T-helper 9 cell (primary cell): ENCODE measurements around the gene ZDHHC14.
"Not testable (repeated sequence)": the region's sequence is repeated elsewhere in the genome, so short reads cannot be mapped to it uniquely, and the experiment has no call there.

Experiments used
- DNase-seq: peaks from one replicate; pipeline ENCODE4 v3.0.0-alpha.2; 2020

Gene ZDHHC14

GRCh38 chr6:157558487-157559200 is 177.7 kb downstream of the ZDHHC14 start:
- DNase-seq: no peak

GRCh38 chr6:157559201-157559756 is 178.3 kb downstream of the ZDHHC14 start:
- no peak for DNase-seq

GRCh38 chr6:157560063-157560462 is 179.1 kb downstream of the ZDHHC14 start:
- DNase-seq: not testable (repeated sequence)

DNA sequence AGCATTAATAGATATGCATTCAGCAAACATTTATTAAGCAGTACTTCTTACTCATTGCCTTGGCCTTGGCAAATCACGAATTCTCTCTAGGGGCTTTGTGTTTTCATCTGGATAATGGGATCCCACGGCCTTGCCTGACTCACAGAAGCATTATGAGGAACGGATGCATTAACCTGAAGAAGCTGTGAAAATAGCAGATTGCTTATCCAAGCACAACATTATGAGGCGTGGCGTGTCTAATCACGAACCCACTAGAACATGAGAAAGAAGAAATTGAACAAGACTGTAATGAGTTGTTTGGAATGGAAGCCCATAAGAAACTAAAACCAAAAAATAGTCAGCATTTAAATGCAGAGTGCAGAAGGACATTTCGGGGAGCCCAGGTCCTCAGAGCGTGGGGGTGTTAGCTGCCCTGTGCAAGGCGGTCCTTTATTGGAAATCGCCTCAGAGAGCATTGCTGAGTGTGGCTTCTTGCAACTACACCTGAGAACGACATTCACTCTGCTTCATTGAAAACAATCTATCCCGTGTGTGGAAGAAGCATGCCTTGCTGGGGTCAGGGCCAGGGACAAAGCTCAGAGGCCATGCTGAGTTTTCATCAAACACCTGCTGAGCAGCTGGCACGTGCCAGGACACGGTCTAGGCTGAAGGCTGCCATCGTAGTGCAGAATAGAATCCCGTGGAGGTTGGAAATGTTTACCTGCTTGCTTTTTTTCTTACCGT is 179.9 kb downstream of the ZDHHC14 start:
- no peak for DNase-seq

DNA sequence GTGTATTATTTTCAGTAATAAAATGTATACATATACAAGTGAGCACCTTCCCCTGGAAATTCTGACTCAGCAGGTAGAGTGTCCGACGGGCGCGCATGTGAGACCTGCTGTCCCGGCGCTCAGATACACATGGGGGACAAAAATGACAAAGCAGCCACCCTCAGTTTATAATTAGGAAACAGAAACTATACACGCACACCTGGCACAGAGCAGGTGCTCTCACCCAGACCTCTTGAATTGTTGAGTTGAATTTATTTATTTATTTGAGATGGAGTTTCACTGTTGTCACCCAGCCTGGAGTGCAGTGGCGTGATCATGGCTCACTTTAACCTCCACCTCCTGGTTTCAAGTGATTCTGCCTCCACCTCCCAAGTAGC is 180.4 kb downstream of the ZDHHC14 start:
- DNase-seq: no peak

DNA sequence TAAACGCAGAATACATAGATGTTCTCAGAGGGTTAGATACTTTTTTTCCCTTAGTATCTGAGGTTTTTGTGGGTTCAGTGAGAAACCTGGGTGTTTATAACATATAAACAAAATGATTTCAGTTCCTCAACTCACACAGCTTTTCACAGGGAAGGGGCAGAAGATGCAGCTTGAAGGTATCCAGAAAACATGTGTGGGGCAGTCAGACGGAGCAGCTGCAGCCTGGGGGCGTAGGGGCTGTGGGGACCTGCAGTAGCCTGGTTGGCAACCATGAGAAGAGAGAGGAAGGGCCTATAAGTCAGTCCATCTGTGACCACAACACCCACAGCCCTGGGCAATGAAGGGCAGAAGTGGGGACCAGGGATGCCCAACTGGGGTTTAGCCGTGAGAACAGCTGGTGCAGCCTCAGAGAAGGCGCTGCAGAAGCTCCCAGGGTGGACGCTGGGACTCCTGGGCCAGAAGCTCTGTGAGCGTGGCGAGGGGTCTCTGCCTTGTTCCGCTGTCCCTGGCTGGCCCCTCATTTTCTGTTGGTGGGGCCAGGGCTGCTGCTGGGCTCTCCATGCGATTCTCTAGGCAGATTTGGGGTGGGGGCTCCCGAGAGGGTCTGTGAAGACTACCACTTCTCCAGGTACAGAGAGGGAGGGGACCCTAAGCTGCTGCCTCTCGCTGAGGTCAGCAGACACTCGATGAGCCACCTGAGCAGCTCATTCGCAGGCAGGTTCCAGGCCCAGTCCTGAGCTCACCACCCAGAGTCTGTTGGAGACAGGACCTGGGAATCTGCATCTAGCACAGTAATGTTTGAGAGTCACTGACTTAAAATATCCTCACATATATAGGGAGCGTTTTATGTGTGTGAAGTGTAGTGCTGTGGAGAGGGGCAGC is 181.2 kb downstream of the ZDHHC14 start:
- no peak for DNase-seq

DNA sequence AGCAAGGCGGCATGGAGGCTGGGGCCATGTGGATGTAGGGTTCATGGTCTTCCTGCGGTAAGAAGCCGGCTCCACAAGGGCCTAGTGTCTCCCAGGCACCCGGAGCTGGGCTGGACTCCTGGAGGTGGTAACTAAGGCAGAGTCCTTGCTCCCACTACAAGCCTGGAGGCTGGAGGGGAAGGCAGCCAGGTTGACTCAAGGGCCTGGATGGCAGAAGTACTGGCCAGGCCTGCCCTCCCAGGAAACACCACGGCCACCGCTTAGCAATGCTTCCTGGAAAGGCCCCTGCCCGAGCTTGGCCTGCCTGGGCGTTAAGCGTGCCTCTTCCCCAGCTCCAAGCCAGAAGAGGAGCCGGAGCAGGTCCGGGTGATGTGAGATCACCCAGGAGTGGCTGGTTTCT is 182.0 kb downstream of the ZDHHC14 start:
- no peak for DNase-seq

DNA sequence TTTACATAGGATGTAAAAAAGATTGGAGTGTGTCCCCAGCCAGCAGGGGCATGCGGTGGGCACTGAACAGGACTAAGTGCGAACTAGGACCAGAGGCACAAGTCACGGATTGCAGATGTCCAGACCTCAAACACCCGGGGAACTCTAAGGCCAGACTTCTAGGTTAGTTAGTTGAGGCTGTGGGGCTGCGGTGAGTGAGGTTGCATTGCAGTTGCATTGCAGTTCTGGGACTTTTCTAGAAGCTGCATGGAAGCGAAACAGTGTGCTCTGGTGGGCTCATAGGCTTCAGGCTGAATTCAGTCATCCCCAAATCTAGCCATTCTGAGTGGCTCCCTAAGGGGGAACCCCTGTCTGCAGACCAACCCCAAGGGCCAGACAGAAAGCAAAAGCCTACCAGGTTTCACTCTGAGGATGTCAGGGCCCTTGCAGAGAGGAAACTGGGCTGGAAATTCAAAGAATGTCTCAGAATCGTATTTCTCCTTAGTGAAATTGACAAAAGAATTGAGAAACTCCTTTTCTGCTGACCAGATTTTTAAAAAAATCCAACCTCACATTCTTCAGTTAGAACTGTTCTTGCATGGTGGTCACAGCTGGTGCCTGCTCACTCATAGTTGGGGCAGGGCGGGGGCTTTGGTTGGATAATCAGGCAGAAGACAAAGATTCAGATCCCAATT is 182.8 kb downstream of the ZDHHC14 start:
- DNase-seq: no peak

GRCh38 chr6:157568702-157569101 is 187.7 kb downstream of the ZDHHC14 start:
- DNase-seq: no peak

- no peak for DNase-seq
Measured at GRCh38 chr6:157569543-157569942, 188.6 kb downstream of the ZDHHC14 start.

DNA sequence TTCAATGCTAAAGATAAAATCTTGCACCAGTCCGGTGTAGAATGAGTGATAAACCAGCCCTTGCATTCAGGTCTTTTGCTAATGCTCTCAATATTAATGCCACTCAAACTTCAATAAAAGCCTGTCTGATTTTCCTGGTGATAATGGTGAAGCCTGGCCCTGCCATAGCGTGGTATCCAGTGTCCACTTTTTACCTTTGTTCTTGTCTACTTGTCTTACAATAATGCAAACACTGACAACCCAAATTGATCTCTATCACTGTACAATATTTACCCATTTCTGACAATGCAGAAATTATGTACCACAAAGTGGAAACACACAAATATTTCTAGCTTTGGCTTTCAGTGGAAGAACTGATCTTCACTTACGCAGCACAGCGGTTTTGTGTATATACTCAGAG is 189.1 kb downstream of the ZDHHC14 start:
- no peak for DNase-seq

DNA sequence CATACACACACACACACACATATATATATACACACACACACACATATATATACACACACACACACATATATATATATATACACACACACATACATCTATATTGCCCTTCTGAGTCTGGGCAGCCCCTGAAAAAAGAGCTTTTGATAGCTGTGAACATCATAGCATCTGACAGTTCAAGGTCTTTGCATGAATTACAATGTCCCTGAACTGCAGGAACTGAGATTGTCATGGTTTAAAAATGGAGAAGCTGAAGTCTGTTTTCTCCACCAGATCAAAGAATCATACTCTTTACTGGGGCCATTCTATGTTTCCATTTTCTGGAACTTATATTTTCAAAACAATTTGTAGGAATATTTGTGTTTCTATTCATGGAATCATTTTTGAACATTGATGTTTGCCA is 189.8 kb downstream of the ZDHHC14 start:
- DNase-seq: no peak

GRCh38 chr6:157571269-157571668 is 190.3 kb downstream of the ZDHHC14 start:
- DNase-seq: no peak

DNA sequence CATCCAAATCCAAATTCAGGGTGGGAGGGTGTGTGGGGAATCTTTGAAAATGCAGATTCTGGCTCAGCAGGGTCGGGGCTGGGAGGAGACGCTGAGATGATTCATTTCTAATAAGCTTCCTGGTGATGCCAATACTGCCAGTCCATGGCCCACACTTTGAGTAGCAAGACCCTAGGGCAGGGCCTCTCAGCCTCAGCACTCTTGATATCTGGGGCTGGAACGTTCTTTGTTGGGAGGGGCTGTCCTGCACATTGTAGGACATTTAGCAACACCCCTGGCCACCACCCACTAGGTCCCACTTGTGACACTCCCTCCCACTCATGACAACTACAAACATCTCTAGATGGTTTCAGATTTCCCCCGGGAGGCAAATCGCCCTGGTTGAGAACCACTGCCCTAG is 191.0 kb downstream of the ZDHHC14 start:
- DNase-seq: no peak

- no peak for DNase-seq
Measured at GRCh38 chr6:157574851-157575424, 193.9 kb downstream of the ZDHHC14 start.

DNA sequence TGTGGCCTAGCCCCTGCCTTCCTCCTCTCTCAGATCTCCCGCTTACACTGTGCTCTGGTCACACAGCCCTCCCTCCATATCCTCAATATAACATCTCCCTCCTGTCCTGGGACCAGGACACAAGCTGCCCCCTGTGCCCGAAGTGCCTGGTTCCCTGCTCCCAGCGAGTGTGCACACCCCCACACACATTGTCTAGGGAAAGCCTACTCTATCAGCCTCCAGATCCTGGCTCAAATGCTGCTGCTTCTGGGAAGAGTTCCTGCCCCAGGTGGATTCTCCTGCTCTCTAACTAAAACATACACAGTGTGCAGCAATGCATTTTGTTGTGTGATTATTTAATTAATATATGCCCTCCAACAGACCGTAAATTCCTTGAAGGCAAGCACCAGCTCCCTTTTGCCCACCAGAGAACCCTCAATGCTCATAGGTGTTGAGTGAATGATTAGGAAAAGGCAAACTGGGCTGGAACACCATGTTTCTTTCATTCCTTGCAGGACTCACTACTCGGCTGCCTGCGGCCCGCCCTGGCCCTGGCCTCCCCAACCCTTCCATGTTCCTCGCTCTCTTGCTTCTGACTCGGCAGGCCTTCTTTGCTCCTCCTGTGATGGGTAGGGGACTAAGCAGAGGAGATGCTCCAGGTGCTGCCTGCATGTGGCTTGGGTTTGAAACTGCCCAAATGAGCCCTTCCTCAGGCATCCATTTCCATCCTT is 194.6 kb downstream of the ZDHHC14 start:
- no peak for DNase-seq

DNA sequence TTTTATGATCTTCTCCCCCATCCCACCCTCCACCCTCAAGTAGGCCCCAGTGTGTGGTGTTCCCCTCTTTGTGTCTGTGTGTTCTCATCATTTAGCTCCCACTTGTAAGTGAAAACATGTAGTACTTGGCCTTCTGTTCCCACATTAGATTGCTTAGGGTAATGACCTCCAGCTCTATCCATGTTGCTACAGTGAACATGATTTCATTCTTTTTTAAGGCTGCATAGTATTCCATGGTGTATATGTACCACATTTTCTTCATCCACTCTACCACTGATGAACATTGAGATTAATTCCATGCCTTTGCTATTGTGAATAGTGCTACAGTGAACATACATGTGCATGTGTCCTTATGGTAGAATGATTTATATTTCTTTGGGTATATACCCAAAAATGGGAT is 196.0 kb downstream of the ZDHHC14 start:
- DNase-seq: not testable (repeated sequence)

- not testable (repeated sequence) for DNase-seq
Measured at GRCh38 chr6:157578527-157578926, 197.5 kb downstream of the ZDHHC14 start.

DNA sequence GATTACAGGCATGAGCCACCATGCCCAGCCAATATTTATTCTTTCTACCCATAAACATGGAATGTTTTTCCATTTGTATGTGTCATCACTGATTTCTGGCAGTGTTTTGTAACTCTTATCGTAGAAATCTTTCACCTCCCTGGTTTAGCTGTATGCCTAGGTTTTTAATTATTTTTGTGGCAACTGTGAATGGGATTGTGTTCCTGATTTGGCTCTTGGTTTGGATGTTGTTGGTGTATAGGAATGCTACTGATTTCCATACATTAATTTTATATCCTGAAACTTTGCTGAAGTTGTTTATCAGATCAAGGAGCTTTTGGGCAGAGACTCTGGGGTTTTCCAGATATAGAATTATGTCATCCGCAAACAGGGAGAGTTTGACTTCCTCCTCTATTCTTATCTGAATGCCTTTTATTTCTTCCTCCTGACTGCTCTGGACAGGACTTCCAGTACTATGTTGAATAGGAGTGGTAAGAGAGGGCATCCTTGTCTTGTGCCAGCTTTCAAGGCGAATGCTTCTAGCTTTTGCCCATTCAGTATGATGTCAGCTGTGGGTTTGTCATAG is 198.6 kb downstream of the ZDHHC14 start:
- no peak for DNase-seq

GRCh38 chr6:157584036-157584435 is 203.0 kb downstream of the ZDHHC14 start:
- no peak for DNase-seq
